Prostate gland (tissue), 2 donors: Measurements from ENCODE around the gene ZNF33A. TPM values are rescaled to one million over a fixed set of nuclear protein-coding genes. Genes with fewer than 3 reads are reported as not detected.
"Not testable (repeated sequence)": the region's sequence is repeated elsewhere in the genome, so short reads cannot be mapped to it uniquely, and the experiment has no call there.

Experiments
- DNase-seq: peaks from one replicate; pipeline ENCODE4 v3.0.0-alpha.2; 2019; ENCODE audit warnings: low spot score
- H3K27ac ChIP-seq, 2 donors: fragments of 200-600 bp; sonication (generic); 2 replicates each; pipeline ENCODE4 v1.5.1; 2017 to 2019
- H3K27me3 ChIP-seq: fragments of 200-600 bp; sonication (generic); replicated peaks from 2 replicates; pipeline ENCODE4 v1.5.1; 2019; ENCODE audit not compliant: insufficient read depth
- H3K36me3 ChIP-seq, 2 donors: fragments of 200-600 bp; sonication (generic); 1 replicate in 1 of 2; 2 replicates in 1 of 2; pipeline versions ENCODE4 v1.5.1 to v1.8.1; 2017 to 2019
- H3K4me1 ChIP-seq: fragments of 200-600 bp; sonication (generic); replicated peaks from 2 replicates; pipeline ENCODE4 v1.5.1; 2019
- H3K4me3 ChIP-seq, 2 donors: fragments of 200-600 bp; sonication (generic); 2 replicates each; pipeline ENCODE4 v1.5.1; 2017 to 2019
- H3K9me3 ChIP-seq: fragments of 200-600 bp; sonication (generic); 2 replicates; pipeline ENCODE4 v1.5.1; 2017
- POLR2A ChIP-seq: fragments of 450-650 bp; IDR thresholded peaks from one replicate; pipeline ENCODE4 v1.6.1; 2016; ENCODE audit warnings: antibody characterized with exemption, mild to moderate bottlenecking
- POLR2AphosphoS5 ChIP-seq: sonication (generic); formaldehyde crosslinking; IDR thresholded peaks from one replicate; pipeline ENCODE4 v1.6.1; 2017; ENCODE audit warnings: antibody characterized with exemption
- WGBS: methylation state at CpG from one replicate; pipeline ENCODE4 v1.1.5; 2018; 5-methylcytosine and 5-hydroxymethylcytosine counted together
- intact Hi-C: fragments of 100-400 bp; cut with DNase I; formaldehyde crosslinking; loops from one replicate; pipeline ENCODE4 v1.14.2; 2022
- total RNA-seq, 2 donors: library from RNA; depleted of rRNA; stranded (reverse); fragments of >200 nt; gene quantifications; one replicate each; pipeline ENCODE4 v1.1.0, GENCODE V29; 2016
- TF ChIP-seq, protein P1 (sequence below), 4 experiments: fragments of 200-600 bp in 2 of 4; fragments of 450-650 bp in 2 of 4; sonication (generic) in 2 of 4; IDR thresholded peaks; 1 replicate in 3 of 4; 2 replicates in 1 of 4; pipeline ENCODE4 v1.5.1; 2016 to 2019; ENCODE audit warnings: antibody characterized with exemption in 4 of 4, mild to moderate bottlenecking in 2 of 4, moderate library complexity in 2 of 4

The ZNF33A gene
- total RNA-seq, 2 donors from 2014 or later, result 24.9 to 39.2 TPM

DNA sequence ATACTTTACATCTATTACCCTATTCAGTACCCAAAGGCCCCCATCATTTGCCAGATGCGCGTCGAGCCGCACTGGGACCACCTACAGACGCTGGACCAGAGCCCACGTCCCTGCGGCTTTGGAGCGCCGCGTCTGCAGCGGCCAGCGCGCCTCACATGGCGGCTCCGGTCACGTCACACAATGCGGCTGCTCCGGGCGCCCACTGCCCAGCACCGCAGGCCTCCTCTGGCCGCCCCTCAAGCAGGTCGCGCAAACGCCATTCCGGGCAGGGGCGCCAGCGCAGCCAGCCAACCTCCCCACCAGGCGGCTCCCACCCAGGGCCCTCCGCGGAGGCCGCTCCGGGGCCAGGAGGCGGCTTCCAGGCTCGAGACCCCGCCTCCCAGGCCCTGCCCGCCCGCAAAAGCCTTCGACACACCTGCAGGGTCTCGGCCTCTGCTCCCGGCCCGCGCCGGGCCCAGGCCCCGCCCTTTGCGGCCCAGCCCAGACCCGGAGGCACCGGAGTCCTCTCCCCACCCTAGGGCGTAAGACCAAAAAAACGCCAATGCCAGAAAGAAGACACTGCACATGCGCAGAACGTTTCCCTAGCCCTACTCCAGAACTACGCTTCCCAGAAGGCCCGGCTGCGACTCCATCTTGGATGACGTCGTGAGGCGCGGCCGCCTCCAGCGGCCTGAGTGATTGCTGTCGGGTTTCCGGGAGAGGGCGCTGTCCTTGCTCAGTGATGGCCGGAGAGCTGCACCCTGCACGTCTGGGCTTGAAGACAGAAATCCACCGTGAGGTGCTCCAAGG is 34.2 kb upstream of the ZNF33A start, which contains the start of gene ZNF25:
Gene ZNF25, minus strand, starts transcription at position 557 of the 789 bp plus-strand sequence. CDS start 4,925 bp downstream, outside the sequence.
- H3K4me3 ChIP-seq, result peak within 1 kb of the TSS; percentile 78 to 96
- peak within 1 kb of the TSS; percentile 96 to 99 for H3K27ac ChIP-seq
- under 1% methylated on average over 58 of the region's 66 CpGs for WGBS
- peak; percentile 99 for DNase-seq
- TF ChIP-seq POLR2A (peak; percentile 69), POLR2AphosphoS5 (peak; percentile 98)
- TF ChIP-seq, protein P1, sequence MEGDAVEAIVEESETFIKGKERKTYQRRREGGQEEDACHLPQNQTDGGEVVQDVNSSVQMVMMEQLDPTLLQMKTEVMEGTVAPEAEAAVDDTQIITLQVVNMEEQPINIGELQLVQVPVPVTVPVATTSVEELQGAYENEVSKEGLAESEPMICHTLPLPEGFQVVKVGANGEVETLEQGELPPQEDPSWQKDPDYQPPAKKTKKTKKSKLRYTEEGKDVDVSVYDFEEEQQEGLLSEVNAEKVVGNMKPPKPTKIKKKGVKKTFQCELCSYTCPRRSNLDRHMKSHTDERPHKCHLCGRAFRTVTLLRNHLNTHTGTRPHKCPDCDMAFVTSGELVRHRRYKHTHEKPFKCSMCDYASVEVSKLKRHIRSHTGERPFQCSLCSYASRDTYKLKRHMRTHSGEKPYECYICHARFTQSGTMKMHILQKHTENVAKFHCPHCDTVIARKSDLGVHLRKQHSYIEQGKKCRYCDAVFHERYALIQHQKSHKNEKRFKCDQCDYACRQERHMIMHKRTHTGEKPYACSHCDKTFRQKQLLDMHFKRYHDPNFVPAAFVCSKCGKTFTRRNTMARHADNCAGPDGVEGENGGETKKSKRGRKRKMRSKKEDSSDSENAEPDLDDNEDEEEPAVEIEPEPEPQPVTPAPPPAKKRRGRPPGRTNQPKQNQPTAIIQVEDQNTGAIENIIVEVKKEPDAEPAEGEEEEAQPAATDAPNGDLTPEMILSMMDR (IDR thresholded peaks at IDR 0.05), result peak; percentile 82 to 98 (median 96)
- intact Hi-C loops, result loop anchor here (2.0 to 5.0 kb wide), 3 partner anchors 36 to 119 kb away; partner anchors contain the start of genes ZNF248, ZNF33A and ZNF37A
- H3K36me3 ChIP-seq, result no peaks in the 10 kb centered on the region
- H3K27me3 ChIP-seq, result no peaks in the 10 kb centered on the region
- no peaks in the 10 kb centered on the region for H3K4me1 ChIP-seq
- no peaks in the 10 kb centered on the region for H3K9me3 ChIP-seq

GRCh38 chr10:37976880-37977203 is 33.6 kb upstream of the ZNF33A start:
- DNase-seq, result no peak
- H3K4me3 ChIP-seq, result peak overlapping the region; percentile 78 to 96
- no peaks in the 10 kb centered on the region for H3K27me3 ChIP-seq
- no peaks in the 10 kb centered on the region for H3K9me3 ChIP-seq
- no peaks in the 10 kb centered on the region for H3K4me1 ChIP-seq
- peak overlapping the region; percentile 96 to 99 for H3K27ac ChIP-seq
- TF ChIP-seq POLR2A, result no peak
- no peak for TF ChIP-seq POLR2AphosphoS5
- TF ChIP-seq, protein P1 (IDR thresholded peaks at IDR 0.05), result no peak
- no peaks in the 10 kb centered on the region for H3K36me3 ChIP-seq
- 2% methylated on average over 9 of the region's 9 CpGs for WGBS
- intact Hi-C loops, result loop anchor here (2.0 to 5.0 kb wide), 3 partner anchors 35 to 120 kb away; partner anchors contain the start of genes ZNF248, ZNF33A and ZNF37A

GRCh38 chr10:37991655-37992054 is 18.8 kb upstream of the ZNF33A start:
- no peaks in the 10 kb centered on the region for H3K27me3 ChIP-seq
- H3K9me3 ChIP-seq, result no peaks in the 10 kb centered on the region
- intact Hi-C loops, result no loop called here
- no peaks in the 10 kb centered on the region for H3K36me3 ChIP-seq
- no peak overlapping the region for H3K4me3 ChIP-seq
- TF ChIP-seq, protein P1 (IDR thresholded peaks at IDR 0.05), result no peak
- TF ChIP-seq POLR2AphosphoS5, result no peak
- TF ChIP-seq POLR2A, result no peak
- H3K4me1 ChIP-seq, result no peaks in the 10 kb centered on the region
- 80% methylated on average over 2 of the region's 2 CpGs for WGBS
- H3K27ac ChIP-seq, result no peak overlapping the region
- no peak for DNase-seq

DNA sequence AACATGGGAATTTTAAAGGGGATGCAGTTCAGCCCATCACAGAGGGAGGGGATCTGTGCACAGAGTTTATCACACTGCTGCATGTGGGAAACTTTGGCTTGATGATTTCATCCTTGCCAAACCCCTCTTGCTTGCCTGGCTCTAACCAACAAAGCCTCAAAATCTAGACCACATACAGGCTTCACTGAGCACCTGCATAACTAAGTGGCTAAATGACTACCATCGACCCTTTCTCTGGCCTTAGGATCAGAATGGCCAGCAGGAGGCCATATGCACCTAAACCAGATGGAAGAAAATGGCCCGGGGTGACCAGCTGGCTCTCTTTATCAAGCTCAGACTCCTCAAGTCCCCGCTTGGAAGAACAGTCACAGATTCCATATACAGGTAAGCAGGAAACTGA is 18.4 kb upstream of the ZNF33A start:
- intact Hi-C loops, result no loop called here
- WGBS, result 73% methylated on average over 3 of the region's 3 CpGs
- Histone ChIP-seq H3K4me3 (no peak overlapping the region), H3K9me3 (no peaks in the 10 kb centered on the region), H3K27ac (no peak overlapping the region), H3K4me1 (no peaks in the 10 kb centered on the region), H3K36me3 (no peaks in the 10 kb centered on the region), H3K27me3 (no peaks in the 10 kb centered on the region)
- no peak for DNase-seq
- TF ChIP-seq, protein P1 (IDR thresholded peaks at IDR 0.05), result no peak
- no peak for TF ChIP-seq POLR2A
- TF ChIP-seq POLR2AphosphoS5, result no peak

DNA sequence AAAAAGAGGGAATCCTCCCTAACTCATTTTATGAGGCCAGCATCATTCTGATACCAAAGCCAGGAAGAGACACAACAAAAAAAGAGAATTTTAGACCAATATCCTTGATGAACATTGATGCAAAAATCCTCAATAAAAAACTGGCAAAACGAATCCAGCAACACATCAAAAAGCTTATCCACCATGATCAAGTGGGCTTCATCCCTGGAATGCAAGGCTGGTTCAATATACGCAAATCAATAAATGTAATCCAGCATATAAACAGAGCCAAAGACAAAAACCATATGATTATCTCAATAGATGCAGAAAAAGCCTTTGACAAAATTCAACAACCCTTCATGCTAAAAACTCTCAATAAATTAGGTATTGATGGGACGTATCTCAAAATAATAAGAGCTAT is 11.6 kb upstream of the ZNF33A start:
- H3K36me3 ChIP-seq, H3K4me3 ChIP-seq, H3K9me3 ChIP-seq, H3K27ac ChIP-seq, DNase-seq, H3K4me1 ChIP-seq, intact Hi-C loops, H3K27me3 ChIP-seq: not testable (repeated sequence)
- WGBS, result 55% methylated on average over 2 of the region's 3 CpGs

DNA sequence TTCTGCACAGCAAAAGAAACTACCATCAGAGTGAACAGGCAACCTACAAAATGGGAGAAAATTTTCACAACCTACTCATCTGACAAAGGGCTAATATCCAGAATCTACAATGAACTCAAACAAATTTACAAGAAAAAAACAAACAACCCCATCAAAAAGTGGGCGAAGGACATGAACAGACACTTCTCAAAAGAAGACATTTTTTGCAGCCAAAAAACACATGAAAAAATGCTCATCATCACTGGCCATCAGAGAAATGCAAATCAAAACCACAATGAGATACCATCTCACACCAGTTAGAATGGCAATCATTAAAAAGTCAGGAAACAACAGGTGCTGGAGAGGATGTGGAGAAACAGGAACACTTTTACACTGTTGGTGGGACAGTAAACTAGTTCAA is 10.0 kb upstream of the ZNF33A start:
- H3K4me3 ChIP-seq, H3K27ac ChIP-seq, H3K9me3 ChIP-seq, H3K4me1 ChIP-seq, DNase-seq, intact Hi-C loops, H3K27me3 ChIP-seq, H3K36me3 ChIP-seq: not testable (repeated sequence)
- WGBS, result 93% methylated on average over 1 of the region's 1 CpG
